WTC11 (cell line): ENCODE data around the gene B2M. TPM values are rescaled to one million over a fixed set of nuclear protein-coding genes. Genes with fewer than 3 reads are reported as not detected.

Source experiments
- ATAC-seq: fragments of 200-7000 bp; cut with Tn5 transposase; 2 replicates; pipeline ENCODE4 v1.10.0; 2021; ENCODE audit warnings: mild to moderate bottlenecking, moderate library complexity
- CTCF ChIA-PET: fragments of 300-600 bp; sonication (Branson Sonifier 250); formaldehyde crosslinking; loops from one replicate; lab custom pipeline; 2021; ENCODE audit warnings: antibody characterized with exemption; lab: Charles Lee
- POLR2A ChIA-PET: fragments of 350-600 bp; sonication (Branson Sonifier 250); formaldehyde crosslinking; loops from one replicate; lab custom pipeline; 2021; ENCODE audit warnings: antibody characterized with exemption; lab: Charles Lee
- DNase-seq: peaks from one replicate; pipeline ENCODE4 v3.0.0; 2021; ENCODE audit warnings: low spot score
- H3K27ac Mint-ChIP-seq: 2 replicates; pipeline ENCODE4 v1.8.0; 2021; ENCODE audit warnings: mixed read lengths
- H3K27me3 Mint-ChIP-seq: 2 replicates; pipeline ENCODE4 v1.8.0; 2021; ENCODE audit warnings: low read depth, mild to moderate bottlenecking, moderate library complexity, mixed read lengths
- H3K36me3 Mint-ChIP-seq: 2 replicates; pipeline ENCODE4 v1.8.0; 2021; ENCODE audit warnings: mixed read lengths
- H3K4me1 Mint-ChIP-seq: 2 replicates; pipeline ENCODE4 v1.8.0; 2022; ENCODE audit warnings: mixed read lengths
- H3K4me3 Mint-ChIP-seq: 2 replicates; pipeline ENCODE4 v1.8.0; 2021; ENCODE audit warnings: mild to moderate bottlenecking, moderate library complexity, mixed read lengths
- H3K9me3 Mint-ChIP-seq: 2 replicates; pipeline ENCODE4 v1.8.0; 2021; ENCODE audit warnings: mixed read lengths
- ATF1 ChIP-seq: sonication (generic); formaldehyde crosslinking; IDR thresholded peaks from 2 replicates; pipeline ENCODE4 v1.8.1; 2023; ENCODE audit warnings: mild to moderate bottlenecking, moderate library complexity, missing genetic modification reagents
- CDX4 ChIP-seq: fragments of 250-450 bp; sonication (Bioruptor Pico); IDR thresholded peaks from 2 replicates; pipeline ENCODE4 v1.9.0; 2021; ENCODE audit warnings: moderate library complexity, mild to moderate bottlenecking, inconsistent platforms, borderline replicate concordance
- ELF4 ChIP-seq: sonication (generic); formaldehyde crosslinking; IDR thresholded peaks from 2 replicates; pipeline ENCODE4 v1.8.1; 2022; ENCODE audit warnings: low read depth, mild to moderate bottlenecking, moderate library complexity, missing genetic modification reagents
- ETV6 ChIP-seq: sonication (generic); formaldehyde crosslinking; IDR thresholded peaks from 2 replicates; pipeline ENCODE4 v1.8.1; 2022; ENCODE audit warnings: mild to moderate bottlenecking, missing genetic modification reagents
- FOXK1 ChIP-seq: sonication (generic); formaldehyde crosslinking; IDR thresholded peaks from 2 replicates; pipeline ENCODE4 v1.8.0; 2022; ENCODE audit warnings: mild to moderate bottlenecking, moderate library complexity, missing genetic modification reagents
- GABPB1 ChIP-seq: sonication (generic); formaldehyde crosslinking; IDR thresholded peaks from 2 replicates; pipeline ENCODE4 v1.8.1; 2023; ENCODE audit warnings: mild to moderate bottlenecking, missing genetic modification reagents
- HMGA2 ChIP-seq: fragments of 250-450 bp; sonication (Bioruptor Pico); IDR thresholded peaks from 2 replicates; pipeline ENCODE4 v1.4.0; 2021; ENCODE audit warnings: mild to moderate bottlenecking, moderate library complexity
- HMGXB4 ChIP-seq: sonication (generic); formaldehyde crosslinking; IDR thresholded peaks from 2 replicates; pipeline ENCODE4 v1.8.1; 2023; ENCODE audit warnings: mild to moderate bottlenecking, moderate library complexity, missing genetic modification reagents
- MXD4 ChIP-seq: fragments of 250-450 bp; sonication (Bioruptor Pico); IDR thresholded peaks from 2 replicates; pipeline ENCODE4 v1.8.0; 2021; ENCODE audit warnings: mild to moderate bottlenecking, moderate library complexity, borderline replicate concordance
- MYBL2 ChIP-seq: sonication (generic); formaldehyde crosslinking; IDR thresholded peaks from 2 replicates; pipeline ENCODE4 v1.8.1; 2023; ENCODE audit warnings: mild to moderate bottlenecking, moderate library complexity, missing genetic modification reagents
- NR3C1 ChIP-seq: sonication (generic); formaldehyde crosslinking; conservative IDR thresholded peaks from 2 replicates; pipeline ENCODE4 v1.8.1; 2023; ENCODE audit warnings: low read depth, mild to moderate bottlenecking, missing genetic modification reagents
- PREB ChIP-seq: sonication (generic); formaldehyde crosslinking; IDR thresholded peaks from 2 replicates; pipeline ENCODE4 v1.8.1; 2022; ENCODE audit warnings: mild to moderate bottlenecking, missing genetic modification reagents, moderate library complexity, borderline replicate concordance
- RELA ChIP-seq: sonication (generic); formaldehyde crosslinking; IDR thresholded peaks from 2 replicates; pipeline ENCODE4 v1.8.1; 2022; ENCODE audit warnings: missing genetic modification reagents, mild to moderate bottlenecking, borderline replicate concordance
- SOX15 ChIP-seq: fragments of 250-450 bp; sonication (Bioruptor Pico); IDR thresholded peaks from 2 replicates; pipeline ENCODE4 v1.9.0; 2021; ENCODE audit warnings: mild to moderate bottlenecking
- TEAD4 ChIP-seq: sonication (generic); formaldehyde crosslinking; IDR thresholded peaks from 2 replicates; pipeline ENCODE4 v1.8.0; 2022; ENCODE audit warnings: mild to moderate bottlenecking, missing genetic modification reagents
- ZBTB21 ChIP-seq: sonication (generic); formaldehyde crosslinking; IDR thresholded peaks from 2 replicates; pipeline ENCODE4 v1.8.1; 2023; ENCODE audit warnings: mild to moderate bottlenecking, missing genetic modification reagents, borderline replicate concordance
- ZNF423 ChIP-seq: fragments of 250-450 bp; sonication (Bioruptor Pico); IDR thresholded peaks from 2 replicates; pipeline ENCODE4 v2.1.2; 2022; ENCODE audit warnings: mild to moderate bottlenecking, moderate library complexity
- total RNA-seq: library from RNA; stranded (reverse); gene quantifications from 3 replicates; pipeline ENCODE4 v1.2.3, GENCODE V29; 2021
- TF ChIP-seq, protein P1 (sequence below): sonication (generic); formaldehyde crosslinking; conservative IDR thresholded peaks from 2 replicates; pipeline ENCODE4 v1.8.1; 2023; ENCODE audit warnings: mild to moderate bottlenecking, low read depth, missing genetic modification reagents, moderate library complexity
- TF ChIP-seq, protein P2 (sequence below): sonication (generic); formaldehyde crosslinking; IDR thresholded peaks from 2 replicates; pipeline ENCODE4 v1.8.1; 2023; ENCODE audit warnings: mild to moderate bottlenecking, missing genetic modification reagents, borderline replicate concordance
- TF ChIP-seq, protein P3 (sequence below): fragments of 200-600 bp; IDR thresholded peaks from 2 replicates; pipeline ENCODE4 v1.8.0; 2022; ENCODE audit warnings: antibody characterized with exemption

Gene B2M
- total RNA-seq, 1 experiment from 2014 or later, result 88.2 TPM

DNA sequence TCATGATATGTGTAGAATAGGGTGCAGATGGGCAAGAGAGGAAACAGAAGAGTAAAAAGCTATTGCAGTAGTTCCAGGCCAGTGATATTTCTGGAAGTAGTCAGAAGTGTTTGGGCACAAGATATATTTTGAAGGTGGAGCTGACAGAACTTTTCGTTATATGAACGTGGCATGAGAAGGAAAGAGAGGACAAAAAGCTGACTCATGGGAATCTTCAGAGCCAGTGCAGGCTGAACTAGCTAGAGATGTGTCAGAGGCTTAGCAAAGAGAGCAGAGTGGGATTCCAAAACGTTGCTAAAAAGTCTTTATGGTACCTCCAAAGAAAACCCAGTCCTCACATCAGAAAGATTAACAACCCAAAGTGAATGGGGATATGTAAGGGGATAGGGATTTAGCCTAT lies 53.7 kb downstream of the B2M start:
- Mint-ChIP-seq H3K27ac (no peak overlapping the region), H3K9me3 (peaks cover 20% of the 10 kb centered on the region), H3K4me1 (no peaks in the 10 kb centered on the region), H3K4me3 (no peak overlapping the region), H3K27me3 (0 out of 2 replicates have a peak, but pooled peaks cover under 1% of the 10 kb centered on the region), H3K36me3 (peaks cover 2% of the 10 kb centered on the region)
- ChIA-PET POLR2A (no interaction called here), CTCF (interaction anchor here (0.6 to 1.4 kb wide), 2 partner anchors 101 to 460 kb away, joined by 3 to 4 read pairs; partner anchors contain the start of gene SPG11)
- no peak for ATAC-seq
- DNase-seq, result no peak
- TF ChIP-seq HMGXB4 (CRISPR knock-in tag) (no peak), ELF4 (no peak), HMGA2 (CRISPR knock-in tag) (no peak), FOXK1 (no peak), RELA (CRISPR knock-in tag) (no peak), GABPB1 (CRISPR knock-in tag) (no peak), PREB (CRISPR knock-in tag) (no peak), MYBL2 (CRISPR knock-in tag) (no peak), ZBTB21 (CRISPR knock-in tag) (no peak), CDX4 (CRISPR knock-in tag) (no peak), ATF1 (CRISPR knock-in tag) (no peak), MXD4 (CRISPR knock-in tag) (no peak), TEAD4 (CRISPR knock-in tag) (no peak), ZNF423 (CRISPR knock-in tag) (no peak), NR3C1 (CRISPR knock-in tag) (no peak), ETV6 (CRISPR knock-in tag) (no peak), SOX15 (CRISPR knock-in tag) (no peak)
- TF ChIP-seq, protein P1, sequence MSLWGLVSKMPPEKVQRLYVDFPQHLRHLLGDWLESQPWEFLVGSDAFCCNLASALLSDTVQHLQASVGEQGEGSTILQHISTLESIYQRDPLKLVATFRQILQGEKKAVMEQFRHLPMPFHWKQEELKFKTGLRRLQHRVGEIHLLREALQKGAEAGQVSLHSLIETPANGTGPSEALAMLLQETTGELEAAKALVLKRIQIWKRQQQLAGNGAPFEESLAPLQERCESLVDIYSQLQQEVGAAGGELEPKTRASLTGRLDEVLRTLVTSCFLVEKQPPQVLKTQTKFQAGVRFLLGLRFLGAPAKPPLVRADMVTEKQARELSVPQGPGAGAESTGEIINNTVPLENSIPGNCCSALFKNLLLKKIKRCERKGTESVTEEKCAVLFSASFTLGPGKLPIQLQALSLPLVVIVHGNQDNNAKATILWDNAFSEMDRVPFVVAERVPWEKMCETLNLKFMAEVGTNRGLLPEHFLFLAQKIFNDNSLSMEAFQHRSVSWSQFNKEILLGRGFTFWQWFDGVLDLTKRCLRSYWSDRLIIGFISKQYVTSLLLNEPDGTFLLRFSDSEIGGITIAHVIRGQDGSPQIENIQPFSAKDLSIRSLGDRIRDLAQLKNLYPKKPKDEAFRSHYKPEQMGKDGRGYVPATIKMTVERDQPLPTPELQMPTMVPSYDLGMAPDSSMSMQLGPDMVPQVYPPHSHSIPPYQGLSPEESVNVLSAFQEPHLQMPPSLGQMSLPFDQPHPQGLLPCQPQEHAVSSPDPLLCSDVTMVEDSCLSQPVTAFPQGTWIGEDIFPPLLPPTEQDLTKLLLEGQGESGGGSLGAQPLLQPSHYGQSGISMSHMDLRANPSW (CRISPR knock-in tag), result no peak
- TF ChIP-seq, protein P2, sequence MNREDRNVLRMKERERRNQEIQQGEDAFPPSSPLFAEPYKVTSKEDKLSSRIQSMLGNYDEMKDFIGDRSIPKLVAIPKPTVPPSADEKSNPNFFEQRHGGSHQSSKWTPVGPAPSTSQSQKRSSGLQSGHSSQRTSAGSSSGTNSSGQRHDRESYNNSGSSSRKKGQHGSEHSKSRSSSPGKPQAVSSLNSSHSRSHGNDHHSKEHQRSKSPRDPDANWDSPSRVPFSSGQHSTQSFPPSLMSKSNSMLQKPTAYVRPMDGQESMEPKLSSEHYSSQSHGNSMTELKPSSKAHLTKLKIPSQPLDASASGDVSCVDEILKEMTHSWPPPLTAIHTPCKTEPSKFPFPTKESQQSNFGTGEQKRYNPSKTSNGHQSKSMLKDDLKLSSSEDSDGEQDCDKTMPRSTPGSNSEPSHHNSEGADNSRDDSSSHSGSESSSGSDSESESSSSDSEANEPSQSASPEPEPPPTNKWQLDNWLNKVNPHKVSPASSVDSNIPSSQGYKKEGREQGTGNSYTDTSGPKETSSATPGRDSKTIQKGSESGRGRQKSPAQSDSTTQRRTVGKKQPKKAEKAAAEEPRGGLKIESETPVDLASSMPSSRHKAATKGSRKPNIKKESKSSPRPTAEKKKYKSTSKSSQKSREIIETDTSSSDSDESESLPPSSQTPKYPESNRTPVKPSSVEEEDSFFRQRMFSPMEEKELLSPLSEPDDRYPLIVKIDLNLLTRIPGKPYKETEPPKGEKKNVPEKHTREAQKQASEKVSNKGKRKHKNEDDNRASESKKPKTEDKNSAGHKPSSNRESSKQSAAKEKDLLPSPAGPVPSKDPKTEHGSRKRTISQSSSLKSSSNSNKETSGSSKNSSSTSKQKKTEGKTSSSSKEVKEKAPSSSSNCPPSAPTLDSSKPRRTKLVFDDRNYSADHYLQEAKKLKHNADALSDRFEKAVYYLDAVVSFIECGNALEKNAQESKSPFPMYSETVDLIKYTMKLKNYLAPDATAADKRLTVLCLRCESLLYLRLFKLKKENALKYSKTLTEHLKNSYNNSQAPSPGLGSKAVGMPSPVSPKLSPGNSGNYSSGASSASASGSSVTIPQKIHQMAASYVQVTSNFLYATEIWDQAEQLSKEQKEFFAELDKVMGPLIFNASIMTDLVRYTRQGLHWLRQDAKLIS (CRISPR knock-in tag), result no peak
- TF ChIP-seq, protein P3, sequence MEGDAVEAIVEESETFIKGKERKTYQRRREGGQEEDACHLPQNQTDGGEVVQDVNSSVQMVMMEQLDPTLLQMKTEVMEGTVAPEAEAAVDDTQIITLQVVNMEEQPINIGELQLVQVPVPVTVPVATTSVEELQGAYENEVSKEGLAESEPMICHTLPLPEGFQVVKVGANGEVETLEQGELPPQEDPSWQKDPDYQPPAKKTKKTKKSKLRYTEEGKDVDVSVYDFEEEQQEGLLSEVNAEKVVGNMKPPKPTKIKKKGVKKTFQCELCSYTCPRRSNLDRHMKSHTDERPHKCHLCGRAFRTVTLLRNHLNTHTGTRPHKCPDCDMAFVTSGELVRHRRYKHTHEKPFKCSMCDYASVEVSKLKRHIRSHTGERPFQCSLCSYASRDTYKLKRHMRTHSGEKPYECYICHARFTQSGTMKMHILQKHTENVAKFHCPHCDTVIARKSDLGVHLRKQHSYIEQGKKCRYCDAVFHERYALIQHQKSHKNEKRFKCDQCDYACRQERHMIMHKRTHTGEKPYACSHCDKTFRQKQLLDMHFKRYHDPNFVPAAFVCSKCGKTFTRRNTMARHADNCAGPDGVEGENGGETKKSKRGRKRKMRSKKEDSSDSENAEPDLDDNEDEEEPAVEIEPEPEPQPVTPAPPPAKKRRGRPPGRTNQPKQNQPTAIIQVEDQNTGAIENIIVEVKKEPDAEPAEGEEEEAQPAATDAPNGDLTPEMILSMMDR, result no peak
